H1 (cell line): ENCODE measurements around the gene SCNN1B. TPM values are rescaled to one million over a fixed set of nuclear protein-coding genes. Genes with fewer than 3 reads are reported as not detected.

ENCODE experiments used
- CTCF ChIA-PET: fragments of 300-600 bp; sonication (Branson Sonifier 250); formaldehyde crosslinking; loops from one replicate; lab custom pipeline; 2021; ENCODE audit not compliant: partially characterized antibody; lab: Charles Lee
- POLR2A ChIA-PET: fragments of 300-600 bp; sonication (Branson Sonifier 250); formaldehyde crosslinking; loops from one replicate; lab custom pipeline; 2021; ENCODE audit warnings: inconsistent platforms; ENCODE audit not compliant: partially characterized antibody; lab: Charles Lee
- DNase-seq, 2 experiments: peaks; one replicate each; pipeline versions ENCODE4 v3.0.0 to v3.0.0-alpha.2; 2010 to 2022; ENCODE audit warnings: low spot score in 2 of 2, low read depth in 1 of 2, mixed read lengths in 1 of 2
- FAIRE-seq: peaks from 2 replicates; lab custom pipeline; 2011; peaks lifted over from hg19 to GRCh38; lab: Jason Lieb, UNC
- H2AFZ ChIP-seq: 2 replicates; pipeline ENCODE4 v1.8.1; 2012; ENCODE audit warnings: low read length, inconsistent platforms
- H2AK5ac ChIP-seq: 2 replicates; pipeline ENCODE4 v1.6.1; 2013; ENCODE audit warnings: low read depth, low read length
- H2BK120ac ChIP-seq: replicated peaks from 2 replicates; pipeline ENCODE3; 2013; ENCODE audit warnings: low read depth, low read length, inconsistent platforms
- H2BK12ac ChIP-seq: 2 replicates; pipeline ENCODE4 v1.6.1; 2013; ENCODE audit warnings: low read depth, low read length
- H2BK15ac ChIP-seq: 2 replicates; pipeline ENCODE4 v1.6.1; 2013; ENCODE audit warnings: low read length
- H2BK20ac ChIP-seq: 2 replicates; pipeline ENCODE4 v1.6.1; 2013; ENCODE audit warnings: low read length
- H2BK5ac ChIP-seq: 2 replicates; pipeline ENCODE4 v1.6.1; 2013; ENCODE audit warnings: low read depth, low read length
- H3K14ac ChIP-seq: 2 replicates; pipeline ENCODE4 v1.6.1; 2013; ENCODE audit warnings: inconsistent platforms; ENCODE audit not compliant: insufficient read length
- H3K18ac ChIP-seq: 2 replicates; pipeline ENCODE4 v1.6.1; 2013; ENCODE audit warnings: low read length; ENCODE audit errors: extremely low read depth
- H3K23ac ChIP-seq: 2 replicates; pipeline ENCODE4 v1.6.1; 2013; ENCODE audit warnings: inconsistent platforms; ENCODE audit not compliant: insufficient read length
- H3K23me2 ChIP-seq: 2 replicates; pipeline ENCODE4 v1.6.1; 2013; ENCODE audit warnings: low read depth, low read length
- H3K27ac ChIP-seq: 2 replicates; pipeline ENCODE4 v1.6.1; 2011; ENCODE audit warnings: low read depth, low read length, inconsistent platforms
- H3K27me3 ChIP-seq, 4 experiments: replicated peaks in 1 of 4; 1 replicate in 1 of 4; 2 replicates in 3 of 4; pipeline versions ENCODE4 v1.6.1 to v1.8.1; 2011 to 2013; ENCODE audit warnings: low read length in 3 of 4, mild to moderate bottlenecking in 3 of 4, inconsistent platforms in 2 of 4, mixed read lengths in 2 of 4, moderate library complexity in 1 of 4; ENCODE audit not compliant: control insufficient read depth in 3 of 4, insufficient read depth in 3 of 4; ENCODE audit errors: extremely low read depth in 1 of 4
- H3K36me3 ChIP-seq, 4 experiments: 2 replicates each; pipeline versions ENCODE4 v1.6.1 to v1.8.1; 2011 to 2013; ENCODE audit warnings: mild to moderate bottlenecking in 4 of 4, low read length in 3 of 4, moderate library complexity in 2 of 4, control low read depth in 1 of 4, inconsistent platforms in 1 of 4; ENCODE audit not compliant: insufficient read depth in 4 of 4, control insufficient read depth in 2 of 4
- H3K4ac ChIP-seq: replicated peaks from 2 replicates; pipeline ENCODE3; 2013; ENCODE audit warnings: low read length, low read depth, mixed read lengths, inconsistent platforms; ENCODE audit not compliant: insufficient read length
- H3K4me1 ChIP-seq, 4 experiments: replicated peaks in 1 of 4; 1 replicate in 1 of 4; 2 replicates in 3 of 4; pipeline versions ENCODE4 v1.6.1 to v1.8.1; 2011 to 2013; ENCODE audit warnings: low read length in 3 of 4, inconsistent platforms in 2 of 4, mixed read lengths in 1 of 4; ENCODE audit not compliant: insufficient read depth in 4 of 4, control insufficient read depth in 3 of 4
- H3K4me2 ChIP-seq, 2 experiments: 2 replicates each; pipeline versions ENCODE4 v1.6.1 to v1.8.1; 2011 to 2013; ENCODE audit warnings: low read depth in 2 of 2, low read length in 2 of 2, control low read depth in 1 of 2, inconsistent platforms in 1 of 2, mild to moderate bottlenecking in 1 of 2; ENCODE audit not compliant: insufficient read depth in 1 of 2
- H3K4me3 ChIP-seq, 4 experiments: fragments of 200-600, 300-600 bp in 1 of 4; sonication (generic), shearing (Covaris generic), sonication (Bioruptor Twin) in 1 of 4; 2 replicates each; pipeline versions ENCODE4 v1.5.1 to v1.8.1; 2011 to 2016; ENCODE audit warnings: low read length in 4 of 4, low read depth in 3 of 4, control low read depth in 2 of 4, inconsistent platforms in 2 of 4, mild to moderate bottlenecking in 2 of 4, mixed read lengths in 1 of 4, moderate library complexity in 1 of 4; ENCODE audit not compliant: insufficient read depth in 2 of 4; ENCODE audit errors: extremely low read depth in 1 of 4
- H3K56ac ChIP-seq: replicated peaks from 2 replicates; pipeline ENCODE3; 2013; ENCODE audit warnings: low read depth, mild to moderate bottlenecking, mixed read lengths, low read length, inconsistent platforms; ENCODE audit not compliant: insufficient read length
- H3K79me1 ChIP-seq: 2 replicates; pipeline ENCODE4 v1.6.1; 2013; ENCODE audit warnings: low read depth, low read length, control low read depth
- H3K79me2 ChIP-seq, 2 experiments: 2 replicates each; pipeline versions ENCODE4 v1.6.1 to v1.8.1; 2012 to 2013; ENCODE audit warnings: low read length in 2 of 2, mild to moderate bottlenecking in 2 of 2, inconsistent platforms in 1 of 2; ENCODE audit not compliant: insufficient read depth in 2 of 2, control insufficient read depth in 1 of 2
- H3K9ac ChIP-seq, 4 experiments: replicated peaks in 1 of 4; 1 replicate in 1 of 4; 2 replicates in 3 of 4; pipeline versions ENCODE4 v1.6.1 to v1.8.1; 2011 to 2013; ENCODE audit warnings: low read depth in 3 of 4, low read length in 3 of 4, control low read depth in 2 of 4, mild to moderate bottlenecking in 2 of 4, moderate library complexity in 2 of 4, inconsistent platforms in 1 of 4; ENCODE audit errors: extremely low read depth in 1 of 4
- H3K9me3 ChIP-seq, 2 experiments: 2 replicates each; pipeline versions ENCODE4 v1.6.1 to v1.8.1; 2012 to 2013; ENCODE audit warnings: mild to moderate bottlenecking in 2 of 2, moderate library complexity in 2 of 2, control low read depth in 1 of 2, inconsistent platforms in 1 of 2, low read depth in 1 of 2, low read length in 1 of 2, mixed read lengths in 1 of 2; ENCODE audit not compliant: insufficient read depth in 2 of 2
- H4K20me1 ChIP-seq, 2 experiments: replicated peaks in 1 of 2; 2 replicates each; pipeline versions ENCODE3 to v1.8.1; 2011 to 2013; ENCODE audit warnings: inconsistent platforms in 2 of 2, low read length in 2 of 2, mild to moderate bottlenecking in 1 of 2; ENCODE audit not compliant: insufficient read depth in 2 of 2, control insufficient read depth in 1 of 2
- H4K5ac ChIP-seq: 2 replicates; pipeline ENCODE4 v1.6.1; 2013; ENCODE audit warnings: low read length, low read depth, mixed read lengths, inconsistent platforms; ENCODE audit not compliant: insufficient read length
- H4K8ac ChIP-seq: 2 replicates; pipeline ENCODE4 v1.8.0; 2013; ENCODE audit warnings: mild to moderate bottlenecking, moderate library complexity, low read length, inconsistent platforms; ENCODE audit not compliant: insufficient read depth; ENCODE audit errors: extremely low read depth
- H4K91ac ChIP-seq: replicated peaks from 2 replicates; pipeline ENCODE3; 2013; ENCODE audit warnings: low read length, mixed read lengths, inconsistent platforms; ENCODE audit not compliant: insufficient read length
- WGBS, 2 experiments: shearing (Covaris generic) in 1 of 2; methylation state at CpG; one replicate each; pipeline versions ENCODE4 v1.1.6 to v1.1.7; 2013 to 2015; ENCODE audit warnings: low lambda C conversion rate in 2 of 2, mixed read lengths in 2 of 2, inconsistent platforms in 1 of 2, low coverage in 1 of 2, missing lambda C conversion rate in 1 of 2; ENCODE audit not compliant: insufficient replicate concordance in 2 of 2, insufficient coverage in 1 of 2, insufficient read length in 1 of 2; ENCODE audit errors: extremely low coverage in 1 of 2, missing lambda C conversion rate in 1 of 2; 5-methylcytosine and 5-hydroxymethylcytosine counted together
- polyA plus RNA-seq, 7 experiments: library from polyadenylated mRNA; depleted of rRNA in 3 of 7; stranded (reverse) in 5 of 7; unstranded in 2 of 7; fragments of >200 nt in 5 of 7; fragments of 200-250 nt in 2 of 7; gene quantifications; 1 replicate in 5 of 7; 2 replicates in 1 of 7; 4 replicates in 1 of 7; pipeline versions ENCODE4 v1.2.1 to v1.2.3, GENCODE V29; 2011 to 2013; ENCODE audit warnings: missing spikeins in 2 of 7, mixed read lengths in 2 of 7
- total RNA-seq: library from RNA; stranded (reverse); fragmentation: NEBNext Ultra II Directional; extraction: Animal tissue kit (Norgen Biotek cat#: 25700); gene quantifications from 2 replicates; pipeline ENCODE4 v1.2.1, GENCODE V29; 2021
- TF ChIP-seq, protein P1 (sequence below): IDR thresholded peaks from 2 replicates; pipeline ENCODE4 v1.6.1; 2011; ENCODE audit warnings: low read length, improper control_type of control experiment

The SCNN1B gene
- total and polyA plus RNA-seq, 2 of the 8 experiments (the other 6 are each of a cell fraction or from before 2014, with no cell fraction given): 0.20 to 0.95 TPM

DNA sequence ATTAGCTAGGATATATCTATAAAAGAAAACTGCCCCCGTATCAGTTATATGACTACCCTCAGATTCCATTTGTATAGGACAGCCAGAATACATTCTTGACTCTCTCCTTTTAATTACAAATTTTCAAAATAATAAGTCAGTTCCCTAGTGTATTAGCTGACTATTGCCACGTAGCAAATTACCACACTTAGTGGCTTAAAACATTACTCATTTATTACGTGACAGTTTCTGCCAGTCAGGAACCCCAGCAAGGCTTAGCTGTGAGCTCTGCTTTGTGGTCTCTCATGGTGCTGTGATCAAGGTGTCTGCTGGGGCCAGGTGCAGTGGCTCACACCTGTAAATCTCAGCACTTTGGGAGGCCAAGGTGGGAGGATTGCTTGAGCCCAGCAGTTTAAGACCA is 13.9 kb upstream of the SCNN1B start:
- no peaks in the 10 kb centered on the region for H3K36me3 ChIP-seq
- H2AFZ ChIP-seq: no peak overlapping the region
- no peak overlapping the region for H2BK15ac ChIP-seq
- H2BK5ac ChIP-seq: no peak overlapping the region
- no peak overlapping the region for H3K18ac ChIP-seq
- no peak overlapping the region for H3K4me3 ChIP-seq
- FAIRE-seq (no peak), DNase-seq (no peak)
- no peaks in the 10 kb centered on the region for H3K79me1 ChIP-seq
- no peaks in the 10 kb centered on the region for H3K4me1 ChIP-seq
- no peak overlapping the region for H4K5ac ChIP-seq
- H3K4ac ChIP-seq: no peak overlapping the region
- H3K56ac ChIP-seq: no peak overlapping the region
- no peak overlapping the region for H4K91ac ChIP-seq
- CTCF ChIA-PET: interaction anchor here (0.6 to 1.2 kb wide), 4 partner anchors 9 to 147 kb away, joined by 3 to 5 read pairs (median 4); no protein-coding TSS in a partner anchor
- H2BK120ac ChIP-seq: no peak overlapping the region
- 92% methylated on average over 3 of the region's 3 CpGs; no CpG with 5 or more reads in 1 of the 2 experiments for WGBS, 2 experiments
- no peaks in the 10 kb centered on the region for H3K23me2 ChIP-seq
- no peak overlapping the region for H3K23ac ChIP-seq
- H3K9me3 ChIP-seq: no peaks in the 10 kb centered on the region
- POLR2A ChIA-PET: interaction anchor here (1.1 kb wide), 1 partner anchor 16 kb away, joined by 3 read pairs; no protein-coding TSS in a partner anchor
- H3K4me2 ChIP-seq: no peak overlapping the region
- no peak overlapping the region for H2BK20ac ChIP-seq
- TF ChIP-seq, protein P1, sequence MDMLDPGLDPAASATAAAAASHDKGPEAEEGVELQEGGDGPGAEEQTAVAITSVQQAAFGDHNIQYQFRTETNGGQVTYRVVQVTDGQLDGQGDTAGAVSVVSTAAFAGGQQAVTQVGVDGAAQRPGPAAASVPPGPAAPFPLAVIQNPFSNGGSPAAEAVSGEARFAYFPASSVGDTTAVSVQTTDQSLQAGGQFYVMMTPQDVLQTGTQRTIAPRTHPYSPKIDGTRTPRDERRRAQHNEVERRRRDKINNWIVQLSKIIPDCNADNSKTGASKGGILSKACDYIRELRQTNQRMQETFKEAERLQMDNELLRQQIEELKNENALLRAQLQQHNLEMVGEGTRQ: no peak
- TF ChIP-seq, all 59 proteins: peak for 0
- Histone ChIP-seq H3K79me2 (no peaks in the 10 kb centered on the region), H2BK12ac (no peak overlapping the region), H2AK5ac (no peak overlapping the region), H3K9ac (no peak overlapping the region), H4K8ac (no peak overlapping the region), H3K27ac (no peak overlapping the region), H4K20me1 (no peaks in the 10 kb centered on the region), H3K27me3 (0 out of 7 replicates have a peak, but pooled peaks cover 0 to 2% (median 0%) of the 10 kb centered on the region in 4 experiments), H3K14ac (no peak overlapping the region)
